GM12875 (cell line): ENCODE measurements around the gene DNMT3A.

ENCODE experiments used
- H3K4me3 ChIP-seq: one replicate; pipeline ENCODE4 v1.5.1; 2011; ENCODE audit warnings: low read depth, low read length, control low read depth
- TF ChIP-seq, protein P1 (sequence below): IDR thresholded peaks from 2 replicates; pipeline ENCODE4 v1.5.1; 2011; ENCODE audit warnings: low read depth, mild to moderate bottlenecking, control low read depth, inconsistent platforms, low read length, moderate library complexity, borderline replicate concordance; ENCODE audit not compliant: insufficient read depth

The DNMT3A gene

DNA sequence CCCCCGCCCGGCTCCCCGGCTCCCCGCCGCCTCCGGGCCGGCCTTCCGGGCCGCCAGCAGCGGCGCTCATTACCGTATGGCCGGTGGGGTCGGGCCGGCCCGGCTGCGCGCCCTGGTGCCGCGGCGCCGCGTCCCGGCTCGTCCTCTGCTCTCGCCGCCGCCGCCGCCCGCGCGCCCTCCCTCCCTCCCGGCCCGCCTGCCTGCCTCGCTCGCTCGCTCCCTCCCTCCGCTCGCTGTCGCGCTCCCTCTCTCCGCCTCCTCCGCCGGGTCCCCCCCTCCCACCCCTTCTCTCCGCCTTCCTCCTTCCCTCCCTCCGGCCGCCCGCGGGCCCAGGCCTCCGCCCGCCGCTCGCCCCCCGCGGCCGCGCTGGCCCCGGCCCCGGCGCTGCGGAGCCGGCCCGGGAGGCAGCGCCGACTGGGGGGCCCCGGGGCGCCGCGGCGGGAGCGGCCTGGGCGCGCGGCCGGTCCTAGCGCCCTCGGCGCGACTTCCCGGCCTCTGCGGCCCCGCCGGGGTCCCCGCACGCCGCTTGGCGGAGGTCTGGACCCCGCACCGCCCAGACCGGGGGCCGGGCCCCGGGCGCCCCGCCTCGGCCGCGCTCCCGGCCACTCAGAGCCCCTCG, at the start of gene DNMT3A:
TSS of gene DNMT3A (minus strand) at position 173 of the 619 bp plus-strand sequence. CDS start 27,941 bp downstream, outside the sequence.
- H3K4me3 ChIP-seq = peak within 1 kb of the TSS; percentile 55
- TF ChIP-seq, protein P1, sequence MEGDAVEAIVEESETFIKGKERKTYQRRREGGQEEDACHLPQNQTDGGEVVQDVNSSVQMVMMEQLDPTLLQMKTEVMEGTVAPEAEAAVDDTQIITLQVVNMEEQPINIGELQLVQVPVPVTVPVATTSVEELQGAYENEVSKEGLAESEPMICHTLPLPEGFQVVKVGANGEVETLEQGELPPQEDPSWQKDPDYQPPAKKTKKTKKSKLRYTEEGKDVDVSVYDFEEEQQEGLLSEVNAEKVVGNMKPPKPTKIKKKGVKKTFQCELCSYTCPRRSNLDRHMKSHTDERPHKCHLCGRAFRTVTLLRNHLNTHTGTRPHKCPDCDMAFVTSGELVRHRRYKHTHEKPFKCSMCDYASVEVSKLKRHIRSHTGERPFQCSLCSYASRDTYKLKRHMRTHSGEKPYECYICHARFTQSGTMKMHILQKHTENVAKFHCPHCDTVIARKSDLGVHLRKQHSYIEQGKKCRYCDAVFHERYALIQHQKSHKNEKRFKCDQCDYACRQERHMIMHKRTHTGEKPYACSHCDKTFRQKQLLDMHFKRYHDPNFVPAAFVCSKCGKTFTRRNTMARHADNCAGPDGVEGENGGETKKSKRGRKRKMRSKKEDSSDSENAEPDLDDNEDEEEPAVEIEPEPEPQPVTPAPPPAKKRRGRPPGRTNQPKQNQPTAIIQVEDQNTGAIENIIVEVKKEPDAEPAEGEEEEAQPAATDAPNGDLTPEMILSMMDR = no peak

DNA sequence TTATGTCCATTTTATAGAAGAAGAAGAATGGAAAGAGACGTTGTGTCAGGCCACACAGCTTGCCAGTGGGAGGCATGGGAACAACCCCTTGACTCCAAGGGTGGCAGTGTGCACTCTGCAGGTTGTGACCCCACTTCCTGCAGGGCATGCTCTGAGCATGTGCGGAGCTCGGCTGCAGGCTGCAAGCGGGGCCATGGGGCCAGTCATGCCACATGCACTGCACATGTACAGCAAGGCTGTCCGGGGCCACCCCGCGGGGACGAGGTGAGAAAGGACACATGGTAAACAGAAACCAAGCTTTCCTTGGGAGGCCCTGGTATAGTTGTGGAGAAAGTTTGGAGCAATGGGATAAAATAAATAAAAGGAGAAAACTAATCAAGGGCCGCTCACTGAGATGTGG, 47.4 kb upstream of the DNMT3A start:
- TF ChIP-seq, protein P1 = no peak
- H3K4me3 ChIP-seq = no peak overlapping the region

DNA sequence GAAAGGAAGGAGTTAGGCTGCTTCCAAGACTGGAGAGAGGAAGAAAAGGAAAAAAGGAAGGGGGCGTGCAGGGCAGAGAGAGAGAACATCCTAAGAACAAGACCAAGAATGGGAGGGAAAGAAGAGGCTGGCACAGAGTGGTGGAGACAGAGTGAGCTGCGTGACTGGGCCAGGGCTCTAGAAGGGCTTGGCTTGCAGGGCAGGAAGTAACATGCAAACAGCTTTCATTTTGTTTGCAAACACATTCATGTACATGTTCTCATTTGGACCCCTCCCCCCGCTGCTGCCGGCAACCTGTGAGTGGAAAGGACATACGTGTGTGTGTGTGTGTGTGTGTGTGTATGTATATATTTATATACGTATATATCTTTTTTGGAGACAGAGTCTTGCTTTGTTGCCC, 46.8 kb upstream of the DNMT3A start:
- TF ChIP-seq, protein P1 = no peak
- no peak overlapping the region for H3K4me3 ChIP-seq

DNA sequence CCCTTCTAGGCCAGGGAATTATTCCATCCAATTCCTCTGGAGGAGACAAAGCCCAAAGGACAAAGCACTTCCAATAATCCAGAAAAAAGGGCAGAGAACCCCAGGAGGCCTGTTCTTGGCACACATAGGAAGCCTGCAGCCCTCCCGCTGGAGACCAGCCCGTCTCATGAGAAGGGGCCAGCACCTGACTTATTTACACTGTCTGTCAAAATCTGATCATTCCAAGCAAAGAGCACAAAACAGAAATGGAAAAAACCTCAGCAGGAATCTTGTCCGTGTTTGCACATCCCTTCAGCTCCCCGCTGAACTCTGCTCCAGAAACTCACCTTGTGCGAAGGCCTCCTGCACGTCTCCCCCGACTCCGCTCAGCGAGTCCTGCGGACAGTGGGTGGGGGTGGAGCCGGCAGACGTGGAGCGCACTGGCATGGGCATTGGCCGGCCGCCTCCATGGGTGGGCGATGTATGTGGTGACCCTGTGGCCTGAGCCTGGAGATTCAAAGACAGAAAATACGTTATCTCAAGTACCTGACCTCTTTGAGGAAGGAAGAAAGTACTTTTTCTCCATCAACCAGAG, 46.2 kb upstream of the DNMT3A start:
- TF ChIP-seq, protein P1 = no peak
- H3K4me3 ChIP-seq = no peak overlapping the region

- H3K4me3 ChIP-seq = no peak overlapping the region
- TF ChIP-seq, protein P1 = no peak
These were observed 45.5 kb upstream of the DNMT3A start for GRCh38 chr2:25386971-25387875.

DNA sequence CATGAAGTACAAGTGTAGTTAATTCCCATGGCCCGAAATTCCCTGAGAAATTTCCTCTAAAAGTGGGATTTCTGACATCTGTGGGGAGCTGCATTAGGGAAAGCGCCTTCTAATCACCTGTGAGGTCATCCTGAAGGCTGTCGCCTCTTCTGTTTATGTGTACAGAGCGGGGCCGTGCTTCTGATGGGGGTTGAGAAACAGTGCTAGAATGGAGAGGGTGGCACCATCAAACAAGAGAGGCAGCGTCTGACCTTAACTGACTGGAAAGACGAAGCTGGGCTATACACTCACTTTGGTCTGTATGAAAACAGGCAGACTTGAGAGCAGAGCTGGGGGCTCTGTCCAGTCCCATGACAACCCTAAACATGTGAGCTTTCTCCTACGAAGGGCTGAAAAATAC, 44.2 kb upstream of the DNMT3A start:
- no peak overlapping the region for H3K4me3 ChIP-seq
- TF ChIP-seq, protein P1 = no peak
